Neuronal stem cell (in vitro differentiated cells): Measurements from ENCODE around the gene CEP295NL.

ENCODE experiments used
- DNase-seq: peaks from one replicate; pipeline ENCODE4 v3.0.0-alpha.2; 2013; ENCODE audit warnings: low spot score
- H2AFZ ChIP-seq: one replicate; pipeline ENCODE4 v1.6.1; 2013; ENCODE audit warnings: mild to moderate bottlenecking, low read length, inconsistent platforms
- H2AK5ac ChIP-seq: 2 replicates; pipeline ENCODE4 v1.6.1; 2013; ENCODE audit warnings: low read depth, mild to moderate bottlenecking, inconsistent platforms, low read length, moderate library complexity, mixed read lengths
- H2BK120ac ChIP-seq: 2 replicates; pipeline ENCODE4 v1.6.1; 2013; ENCODE audit warnings: low read depth, mild to moderate bottlenecking, inconsistent platforms, low read length, moderate library complexity, mixed read lengths
- H2BK12ac ChIP-seq: one replicate; pipeline ENCODE4 v1.6.1; 2013; ENCODE audit warnings: low read length, inconsistent platforms
- H2BK15ac ChIP-seq: 2 replicates; pipeline ENCODE4 v1.6.1; 2013; ENCODE audit warnings: mild to moderate bottlenecking, low read length, inconsistent platforms, mixed read lengths
- H2BK5ac ChIP-seq: one replicate; pipeline ENCODE4 v1.6.1; 2013; ENCODE audit warnings: inconsistent platforms, mild to moderate bottlenecking, low read length, moderate library complexity
- H3K14ac ChIP-seq: one replicate; pipeline ENCODE4 v1.6.1; 2013; ENCODE audit warnings: low read length, inconsistent platforms
- H3K18ac ChIP-seq: 2 replicates; pipeline ENCODE4 v1.6.1; 2013; ENCODE audit warnings: low read length, inconsistent platforms
- H3K23ac ChIP-seq: 2 replicates; pipeline ENCODE4 v1.6.1; 2013; ENCODE audit warnings: low read depth, mild to moderate bottlenecking, mixed read lengths, low read length, inconsistent platforms; ENCODE audit not compliant: poor library complexity
- H3K27ac ChIP-seq: replicated peaks from 3 replicates; pipeline ENCODE4 v1.5.1; 2013; ENCODE audit warnings: low read length, inconsistent platforms
- H3K27me3 ChIP-seq, 3 experiments: 2 replicates each; pipeline ENCODE4 v1.6.1; 2013; ENCODE audit warnings: low read length in 3 of 3, mild to moderate bottlenecking in 2 of 3, inconsistent platforms in 1 of 3, low read depth in 1 of 3, mixed read lengths in 1 of 3, moderate library complexity in 1 of 3; ENCODE audit not compliant: control insufficient read depth in 3 of 3, insufficient read depth in 3 of 3
- H3K36me3 ChIP-seq, 2 donors: replicated peaks in 1 of 2; 2 replicates each; pipeline ENCODE4 v1.6.1; 2013; ENCODE audit warnings: low read length in 2 of 2; ENCODE audit not compliant: control insufficient read depth in 2 of 2, insufficient read depth in 2 of 2
- H3K4ac ChIP-seq: 2 replicates; pipeline ENCODE4 v1.6.1; 2013; ENCODE audit warnings: inconsistent platforms, mild to moderate bottlenecking, low read length, moderate library complexity
- H3K4me1 ChIP-seq, 2 donors: 1 replicate in 1 of 2; 2 replicates in 1 of 2; pipeline ENCODE4 v1.6.1; 2013; ENCODE audit warnings: low read length in 2 of 2, low read depth in 1 of 2; ENCODE audit not compliant: control insufficient read depth in 2 of 2, insufficient read depth in 1 of 2
- H3K4me2 ChIP-seq: one replicate; pipeline ENCODE4 v1.6.1; 2013; ENCODE audit warnings: mild to moderate bottlenecking, low read length, inconsistent platforms; ENCODE audit not compliant: insufficient read depth, poor library complexity, severe bottlenecking
- H3K4me3 ChIP-seq, 2 donors: 2 replicates each; pipeline ENCODE4 v1.5.1; 2013; ENCODE audit warnings: low read length in 2 of 2, mild to moderate bottlenecking in 2 of 2, inconsistent platforms in 1 of 2, moderate library complexity in 1 of 2
- H3K79me1 ChIP-seq: one replicate; pipeline ENCODE4 v1.6.1; 2013; ENCODE audit warnings: low read depth, mild to moderate bottlenecking, inconsistent platforms, low read length, moderate library complexity
- H3K9ac ChIP-seq: one replicate; pipeline ENCODE4 v1.6.1; 2013; ENCODE audit warnings: mild to moderate bottlenecking, low read depth, low read length, inconsistent platforms; ENCODE audit not compliant: poor library complexity
- H3K9me3 ChIP-seq, 2 donors: replicated peaks in 1 of 2; 2 replicates each; pipeline versions ENCODE3 to v1.6.1; 2013; ENCODE audit warnings: low read length in 2 of 2, mild to moderate bottlenecking in 2 of 2, inconsistent platforms in 1 of 2, low read depth in 1 of 2, mixed read lengths in 1 of 2, moderate library complexity in 1 of 2; ENCODE audit not compliant: control insufficient read depth in 2 of 2, insufficient read depth in 1 of 2
- H4K8ac ChIP-seq: one replicate; pipeline ENCODE4 v1.6.1; 2013; ENCODE audit warnings: low read depth, mild to moderate bottlenecking, inconsistent platforms, low read length, moderate library complexity
- H4K91ac ChIP-seq: one replicate; pipeline ENCODE4 v1.6.1; 2013; ENCODE audit warnings: low read length, low read depth, mild to moderate bottlenecking, inconsistent platforms; ENCODE audit not compliant: poor library complexity
- WGBS, 2 donors: extraction: QIAGEN DNeasy Blood & Tissue Kit; methylation state at CpG; one replicate each; pipeline ENCODE4 v1.1.7; 2013; ENCODE audit warnings: missing lambda C conversion rate in 2 of 2, mixed read lengths in 1 of 2; ENCODE audit not compliant: insufficient read length in 2 of 2, insufficient replicate concordance in 1 of 2; ENCODE audit errors: extremely low coverage in 2 of 2; 5-methylcytosine and 5-hydroxymethylcytosine counted together

Gene CEP295NL

DNA sequence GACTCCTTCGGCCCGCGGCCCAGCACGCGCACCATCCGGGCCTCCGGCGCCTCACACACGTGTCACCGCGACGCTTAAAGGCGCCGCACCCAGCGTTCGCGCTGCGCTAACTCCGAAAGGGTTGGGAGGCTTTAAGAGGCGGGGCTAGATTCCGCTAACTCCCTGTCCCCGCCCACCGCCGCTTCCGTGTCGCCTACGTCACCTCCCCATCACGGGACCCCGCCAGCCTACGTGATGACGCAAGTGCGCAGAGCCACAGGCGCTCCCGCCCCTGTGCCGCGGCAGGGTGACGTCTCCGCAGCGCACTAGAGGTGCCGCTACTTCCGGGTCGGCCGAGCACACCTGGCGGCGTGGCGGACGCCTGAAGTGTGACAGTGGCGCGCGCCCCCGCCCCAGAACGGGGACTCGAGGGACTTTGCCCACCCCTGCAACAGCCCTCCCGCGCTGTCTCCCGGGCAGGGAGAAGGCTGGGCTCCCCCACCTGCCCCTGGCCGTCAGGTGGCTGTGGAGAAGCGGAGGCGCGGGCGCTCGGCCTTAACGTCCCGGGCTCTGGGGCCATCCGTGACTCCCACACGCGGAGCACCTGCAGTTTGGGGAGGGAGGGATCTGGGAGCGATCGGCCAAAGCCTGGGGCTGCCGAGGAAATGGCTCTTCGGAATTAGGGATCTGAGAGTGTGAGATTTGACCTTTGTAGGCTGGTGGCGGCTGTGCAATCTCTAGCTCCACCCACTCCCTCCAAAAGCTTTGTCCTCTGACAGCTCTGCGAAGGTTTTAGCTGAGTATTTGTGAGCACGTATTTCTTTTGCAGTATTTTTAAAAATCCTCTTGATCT lies 62.0 kb downstream of the CEP295NL start, which contains the start of gene USP36:
Gene USP36, minus strand, starts transcription at position 35 of the 832 bp plus-strand sequence. CDS start 4,451 bp downstream, outside the sequence.
- no CpG with 5 or more reads among the region's 74 CpGs for WGBS, 2 donors
- Histone ChIP-seq H3K79me1 (peaks cover 9% of the 10 kb centered on the region), H2BK5ac (peak within 1 kb of the TSS; percentile 69), H2AK5ac (peak within 1 kb of the TSS; percentile 82), H3K4me3 (peak within 1 kb of the TSS; percentile 60 to 94), H4K91ac (no peak within 1 kb of the TSS), H3K18ac (peak within 1 kb of the TSS; percentile 96), H2BK12ac (no peak within 1 kb of the TSS), H3K9ac (peak within 1 kb of the TSS; percentile 88), H3K4ac (peak within 1 kb of the TSS; percentile 56), H2BK15ac (peak within 1 kb of the TSS; percentile 79), H3K27ac (peak within 1 kb of the TSS; percentile 58), H3K27me3 (no peaks in the 10 kb centered on the region), H2AFZ (peak within 1 kb of the TSS; percentile 97), H3K14ac (peak within 1 kb of the TSS; percentile 63), H2BK120ac (no peak within 1 kb of the TSS), H3K4me1 (peaks cover 4 to 11% of the 10 kb centered on the region in 2 donors), H3K9me3 (no peaks in the 10 kb centered on the region), H3K23ac (peak within 1 kb of the TSS; percentile 75), H3K36me3 (peaks cover 12 to 24% of the 10 kb centered on the region in 2 donors), H4K8ac (no peak within 1 kb of the TSS), H3K4me2 (peak within 1 kb of the TSS; percentile 98)
- peak; percentile 99 for DNase-seq
